ENCODE measurements around the gene LAMTOR1.

- TF ChIP-seq CTCF (IDR thresholded peaks at IDR 0.05; ENCODE audit: insufficient read depth, low read length, poor library complexity, severe bottlenecking) (no peak), EZH2phosphoT487 (conservative IDR thresholded peaks at IDR 0.05; ENCODE audit: low read length) (no peak)
Observed at GRCh38 chr11:72078477-72078876, 24.6 kb downstream of the LAMTOR1 start.

Data from SU-DHL-6 (cell line).